ENCODE data around the gene CRAMP1.

The CRAMP1 gene

DNA sequence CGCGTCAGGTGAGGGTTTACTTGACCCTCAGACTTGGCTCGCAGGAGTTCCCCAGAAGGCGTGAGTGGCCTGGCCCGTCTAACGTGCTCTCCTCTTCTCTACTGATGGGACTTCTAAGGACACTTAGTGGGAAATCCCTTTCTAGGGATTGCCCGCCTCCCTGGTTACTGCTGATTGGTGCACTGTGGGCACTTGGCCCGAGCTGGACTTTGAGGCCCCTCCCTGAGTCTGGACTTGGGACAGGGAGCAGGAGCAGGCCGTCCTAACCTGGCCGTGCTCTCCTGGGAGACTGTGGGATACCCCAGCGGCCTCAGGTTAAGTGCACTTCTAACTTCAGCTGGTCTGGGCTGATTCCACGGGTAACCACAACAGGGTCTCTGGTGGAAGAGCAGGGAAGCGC, 15.0 kb upstream of the CRAMP1 start:
- no peak for DNase-seq

DNA sequence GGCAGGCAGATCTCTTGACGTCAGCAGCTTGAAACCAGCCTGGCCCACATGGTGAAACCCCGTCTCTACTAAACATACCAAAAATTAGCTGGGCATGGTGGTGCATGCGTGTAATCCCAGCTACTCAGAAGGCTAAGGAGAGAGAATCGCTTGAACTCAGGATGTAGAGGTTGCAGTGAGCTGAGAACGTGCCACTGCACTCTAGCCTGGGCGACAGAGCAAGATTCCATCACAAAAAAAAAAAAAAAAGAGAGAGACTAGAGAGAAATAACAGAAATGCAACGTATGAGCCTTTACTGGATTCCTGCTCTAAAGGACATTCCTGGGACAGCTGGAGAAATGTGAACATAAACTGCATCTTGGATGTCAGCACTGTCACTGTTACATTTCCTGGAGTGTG, 11.1 kb upstream of the CRAMP1 start:
- no peak for DNase-seq

DNA sequence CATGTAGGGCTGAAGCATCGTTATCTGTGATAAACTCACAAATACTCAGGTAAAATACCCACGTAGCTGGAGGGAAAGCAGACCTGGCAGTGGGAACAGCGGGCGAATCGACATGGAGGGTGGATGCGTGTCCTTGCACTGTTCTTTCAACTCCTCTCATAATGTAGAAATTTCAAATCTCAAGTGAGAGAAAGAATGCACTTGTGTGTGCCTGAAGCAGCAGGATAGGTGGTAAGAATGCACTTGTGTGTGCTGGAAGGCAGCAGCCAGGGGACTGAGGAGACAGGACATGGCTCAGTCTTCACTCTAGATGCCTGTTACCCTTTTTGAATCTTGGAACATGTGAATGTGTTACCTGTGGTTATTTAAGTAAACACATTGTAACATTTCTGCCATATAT, 10.7 kb upstream of the CRAMP1 start:
- DNase-seq, result no peak

DNA sequence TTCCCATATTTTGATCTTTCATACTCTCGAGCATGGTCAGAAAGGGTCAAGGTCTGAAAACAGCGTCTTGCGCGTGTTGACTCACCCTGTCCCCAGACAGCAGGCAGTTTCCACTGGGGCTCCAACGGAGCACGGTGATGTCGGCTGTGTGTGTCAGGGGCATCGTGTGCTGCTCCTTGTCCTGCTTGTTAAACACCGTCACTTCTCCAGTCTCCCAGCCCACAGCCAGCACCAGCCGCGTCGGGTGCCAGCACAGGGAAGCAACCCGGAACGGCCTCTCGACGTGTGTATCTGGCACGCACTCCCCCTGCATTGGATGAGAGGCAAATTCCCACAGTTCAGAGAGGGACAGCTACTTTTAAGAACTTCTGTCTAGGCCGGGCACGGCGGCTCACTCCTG, 9.9 kb upstream of the CRAMP1 start:
- no peak for DNase-seq

DNA sequence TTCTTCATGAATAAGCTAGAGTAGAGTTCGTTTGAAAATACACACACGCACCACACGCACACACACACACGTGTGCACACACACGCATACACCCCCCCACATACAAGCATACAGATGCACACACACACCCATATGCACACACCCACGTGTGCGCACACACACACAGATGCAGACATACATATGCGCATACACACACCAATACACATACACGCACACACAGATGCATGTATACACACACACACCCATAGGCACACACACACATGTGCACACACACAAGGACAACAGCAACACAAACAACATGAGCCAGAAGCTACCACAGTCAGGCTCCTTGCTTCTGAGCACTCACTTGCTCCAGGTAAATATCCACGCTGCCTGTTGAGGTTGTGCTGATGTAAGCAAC, 5.4 kb upstream of the CRAMP1 start:
- no peak for DNase-seq

DNA sequence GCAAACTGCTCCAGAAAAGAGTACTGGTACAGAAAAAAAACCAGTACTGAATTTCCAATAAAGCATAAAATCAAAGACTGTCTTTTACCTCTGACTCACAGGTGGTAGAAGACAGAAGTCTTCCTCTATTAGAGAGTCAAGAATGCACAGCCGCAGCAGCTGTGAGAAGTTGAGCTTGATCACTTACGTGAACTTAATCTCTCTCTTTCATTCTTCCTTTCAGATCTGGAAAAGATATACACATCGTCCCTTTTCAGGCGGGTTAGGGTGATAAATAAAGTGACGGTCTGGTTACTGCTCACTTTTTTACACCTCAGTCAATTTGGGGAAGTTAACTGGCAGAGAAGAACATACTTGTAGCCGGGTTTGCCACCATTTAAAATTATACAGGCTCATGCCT, 4.2 kb upstream of the CRAMP1 start:
- no peak for DNase-seq

DNA sequence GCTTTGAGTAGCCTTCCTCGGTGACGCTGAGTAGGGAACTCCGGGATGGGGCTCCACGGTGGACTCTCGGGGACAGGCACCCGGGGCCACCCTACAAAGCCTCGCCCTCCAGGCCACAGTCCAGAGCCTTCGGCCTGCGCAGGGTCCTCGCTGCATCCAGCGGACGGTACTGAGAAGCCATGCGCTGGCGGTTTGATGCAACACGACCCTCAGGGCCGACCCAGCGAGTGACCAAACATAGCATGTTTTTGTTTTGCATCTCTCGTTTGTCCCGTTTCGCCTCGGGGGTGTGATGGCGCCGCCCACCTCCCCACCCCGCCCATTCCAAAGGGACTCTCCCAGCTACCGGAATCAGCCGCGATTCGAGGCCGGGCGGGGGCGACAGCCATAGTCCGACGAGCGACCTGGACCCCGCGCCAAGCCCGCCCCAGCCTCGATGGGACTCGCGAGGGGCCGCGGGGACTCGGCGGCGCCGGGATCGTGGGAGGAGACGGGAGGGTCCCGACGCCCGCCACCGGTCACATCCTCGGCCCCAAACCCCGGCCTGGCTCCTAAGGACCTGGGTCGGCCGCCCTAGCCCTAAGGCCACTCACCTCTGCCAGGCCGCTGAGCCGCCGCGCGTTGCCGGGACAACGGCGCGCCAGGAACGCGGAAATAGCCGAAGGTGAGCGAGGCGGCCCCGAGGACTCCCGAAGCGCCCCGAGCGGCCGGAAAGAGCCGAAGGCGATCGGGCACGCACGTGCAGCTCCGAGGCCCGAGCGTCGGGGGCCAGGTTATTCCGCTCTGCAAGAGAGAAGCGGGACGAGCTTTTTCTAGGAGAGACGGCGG, 1.9 kb upstream of the CRAMP1 start:
- peak; percentile 94 for DNase-seq

DNA sequence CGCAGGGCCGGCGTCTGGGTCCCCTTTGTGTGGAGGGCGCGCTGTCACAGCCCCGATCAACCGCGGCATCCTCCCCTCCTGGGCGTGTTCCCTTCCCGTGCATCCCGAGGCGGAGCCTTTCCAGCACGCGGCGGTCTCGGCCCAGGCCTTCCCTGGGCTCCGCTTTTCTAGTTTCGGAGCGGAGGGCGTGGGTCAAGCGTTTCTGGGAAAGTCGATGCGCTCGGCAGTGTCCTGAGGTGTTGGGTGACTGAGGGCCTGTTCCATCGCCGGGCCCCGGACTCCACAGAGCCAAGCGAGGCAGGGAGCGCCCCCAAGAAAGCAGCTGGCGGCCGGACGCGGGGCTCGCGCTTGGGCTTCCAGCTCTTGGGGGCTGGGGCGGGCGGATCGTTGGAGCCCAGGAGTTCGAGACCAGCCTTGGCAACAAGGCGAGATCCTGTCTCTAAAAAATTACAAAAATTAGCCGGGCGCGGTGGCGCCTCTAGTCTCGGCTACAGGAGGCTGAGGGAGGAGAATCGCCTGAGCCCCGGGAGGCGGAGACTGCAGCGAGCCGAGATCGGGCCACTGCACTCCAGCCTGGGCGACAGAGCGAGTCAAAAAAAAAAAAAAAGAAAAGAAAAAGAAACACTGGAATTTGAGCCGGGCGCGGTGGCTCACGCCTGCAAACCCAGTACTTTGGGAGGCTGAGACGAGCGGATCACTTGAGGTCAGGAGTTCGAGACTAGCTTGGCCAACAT, 1.1 kb upstream of the CRAMP1 start:
- DNase-seq, result no peak

DNA sequence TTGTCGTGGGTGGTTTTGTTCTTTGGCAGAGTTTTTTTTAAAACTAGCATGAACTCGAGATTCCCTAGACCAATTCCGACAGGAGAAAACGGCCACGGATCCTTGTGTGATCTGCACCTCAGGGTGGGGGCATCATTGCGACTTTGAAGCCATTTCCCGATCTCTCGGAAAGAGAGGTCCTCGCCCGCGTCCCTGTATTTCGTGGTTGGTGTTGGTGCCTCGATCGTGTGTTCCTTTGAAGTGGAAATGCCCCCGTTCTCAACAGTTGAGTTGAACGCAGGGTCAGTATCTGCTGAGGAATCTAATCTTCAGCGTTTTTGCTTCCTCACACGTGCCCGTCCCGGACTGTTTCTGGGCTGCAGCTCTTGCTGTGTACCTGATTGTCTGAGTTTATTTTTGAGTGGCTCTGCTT, 1.1 kb downstream of the CRAMP1 start:
- DNase-seq, result peak; percentile 14

DNA sequence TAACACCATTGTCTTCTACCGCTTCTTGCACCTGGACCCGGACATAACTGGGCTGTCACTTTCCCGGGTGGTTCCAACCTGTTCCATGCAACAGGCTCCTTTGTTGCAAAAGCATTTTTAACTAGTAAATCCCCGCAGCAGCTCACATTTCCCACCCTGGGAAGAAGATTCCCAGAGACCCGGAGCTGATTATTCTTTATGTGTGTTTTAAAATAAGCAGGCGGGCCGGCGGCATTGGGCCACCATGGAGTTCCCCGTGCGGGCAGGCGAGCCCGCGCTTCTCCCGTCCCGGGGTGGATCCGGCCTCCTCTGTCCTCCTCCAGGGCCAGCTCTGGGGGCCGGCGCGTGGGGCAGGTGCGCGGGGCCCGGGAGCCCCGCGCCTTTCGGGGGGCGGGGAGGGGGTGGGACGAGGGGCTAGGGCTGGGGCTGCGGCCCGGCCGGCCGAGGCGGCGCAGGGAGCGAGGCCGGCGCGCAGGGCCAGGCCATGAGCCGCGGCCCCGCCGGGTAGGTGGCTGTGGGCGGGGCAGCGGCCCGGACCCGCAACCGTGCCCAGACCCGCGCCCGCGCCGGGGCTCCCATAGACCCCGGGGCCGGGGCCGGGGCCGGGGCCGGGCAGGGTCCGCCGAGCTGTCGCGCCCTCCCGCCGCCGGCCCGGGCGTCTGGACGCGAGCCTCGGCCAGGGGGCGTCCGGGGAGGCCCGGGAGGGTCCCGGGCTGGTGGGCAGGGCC, 1.7 kb downstream of the CRAMP1 start:
- DNase-seq, result peak; percentile 30

DNA sequence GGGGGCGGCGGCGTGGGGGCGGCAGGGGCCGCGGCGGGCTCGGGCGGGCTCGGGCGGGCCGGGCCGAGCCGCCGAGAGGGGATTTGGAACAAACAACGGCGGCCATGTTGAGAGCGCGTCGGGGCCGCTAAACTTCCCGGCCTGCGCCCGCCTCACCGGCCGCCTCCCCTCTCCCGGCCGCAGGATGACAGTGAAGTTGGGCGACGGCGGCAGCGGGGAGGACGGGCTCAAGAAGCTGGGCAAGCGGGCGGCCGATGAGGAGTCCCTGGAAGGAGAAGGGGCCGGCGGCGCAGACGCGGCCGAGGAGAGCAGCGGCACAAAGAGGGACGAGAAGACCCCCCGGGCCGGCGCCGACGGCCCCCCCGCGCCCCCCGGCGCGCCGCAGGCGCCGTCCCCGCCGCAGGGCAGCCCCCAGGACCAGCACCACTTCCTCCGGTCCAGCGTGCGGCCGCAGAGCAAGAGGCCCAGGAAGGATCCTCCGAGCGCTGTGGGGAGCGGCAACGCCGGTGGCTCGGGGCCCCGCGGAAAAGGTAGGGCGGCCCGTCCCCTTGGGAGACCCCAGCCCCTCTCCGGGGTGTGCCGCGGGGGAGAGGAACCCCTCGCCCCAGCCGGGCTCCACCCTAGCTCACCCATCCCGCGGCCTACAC, 2.4 kb downstream of the CRAMP1 start:
- peak; percentile 23 for DNase-seq

DNA sequence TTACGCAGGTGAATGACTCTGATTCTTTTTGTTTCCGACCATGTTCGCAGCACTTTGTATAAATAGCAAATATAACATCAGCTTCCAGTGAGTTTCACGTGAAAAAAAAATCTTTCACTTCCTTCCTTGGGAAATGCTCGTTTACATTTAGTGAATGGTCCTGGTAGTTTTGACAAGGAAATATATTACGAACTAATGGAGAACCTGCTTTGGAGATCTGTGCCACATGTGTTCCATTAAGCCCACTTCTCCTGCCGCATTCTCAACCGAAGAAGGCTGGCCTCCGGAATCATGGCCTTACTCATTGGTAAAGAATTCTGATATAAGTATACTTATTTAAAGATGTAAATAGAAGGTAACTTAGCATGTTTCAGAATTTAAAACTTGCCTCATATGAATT, 3.6 kb downstream of the CRAMP1 start:
- no peak for DNase-seq

DNA sequence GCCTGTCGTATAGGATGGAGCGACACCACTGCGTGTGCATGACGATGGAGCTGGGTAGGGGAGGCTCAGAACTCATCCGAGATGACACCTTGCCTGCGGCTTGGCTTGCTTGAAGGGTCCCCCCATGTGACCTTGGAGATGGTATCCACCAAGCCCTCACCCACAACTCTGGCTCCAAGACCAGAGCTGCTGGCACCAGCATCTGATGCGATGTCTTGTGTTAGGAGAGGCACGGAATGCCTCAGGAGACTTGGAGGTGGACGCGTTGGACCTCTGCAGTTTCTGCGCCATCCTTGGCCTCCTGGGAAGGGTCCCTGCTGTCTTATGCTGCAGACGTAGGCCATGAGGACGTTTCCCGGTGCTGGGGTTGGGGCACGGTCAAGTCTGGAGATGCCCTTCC, 7.8 kb downstream of the CRAMP1 start:
- no peak for DNase-seq

DNA sequence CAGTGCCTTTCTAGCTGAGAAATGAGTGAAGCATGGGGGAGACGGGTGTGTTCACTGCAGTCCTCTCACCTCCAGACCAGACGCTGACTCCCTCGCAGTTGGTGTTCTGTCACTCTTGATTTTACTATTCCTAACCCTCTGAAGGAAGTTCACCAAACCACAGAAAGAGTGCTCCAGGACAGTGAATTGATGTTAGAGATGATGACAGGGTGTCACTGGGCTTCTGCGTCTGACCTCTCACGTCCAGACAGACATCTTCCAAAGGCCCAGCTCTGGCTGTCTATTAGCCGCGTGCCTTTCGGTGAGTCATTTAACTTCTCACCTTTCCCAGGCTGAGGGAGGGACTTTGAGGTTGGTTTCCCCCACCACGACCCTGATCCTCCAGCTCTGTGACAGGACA, 8.2 kb downstream of the CRAMP1 start:
- DNase-seq, result peak; percentile 77

DNA sequence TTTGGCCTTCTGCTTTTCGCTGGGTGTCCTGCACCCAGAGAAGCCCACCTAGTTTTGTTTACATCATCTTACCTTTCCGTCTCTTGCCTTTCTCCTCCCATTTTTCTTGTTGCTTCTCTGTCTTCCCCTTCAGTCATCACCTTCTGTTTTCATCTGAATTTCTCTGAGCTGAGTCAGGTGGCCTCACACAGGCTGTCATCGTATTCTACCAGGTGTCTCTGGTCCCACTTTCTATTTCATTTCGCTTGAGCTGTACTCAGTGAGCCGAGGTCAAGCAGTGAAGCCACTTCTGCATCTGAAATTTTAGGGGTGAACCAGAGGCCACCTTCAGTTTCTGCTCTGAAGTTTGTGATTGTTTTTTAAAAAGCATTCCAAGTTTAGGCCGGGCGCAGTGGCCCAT, 9.7 kb downstream of the CRAMP1 start:
- DNase-seq, result no peak

DNA sequence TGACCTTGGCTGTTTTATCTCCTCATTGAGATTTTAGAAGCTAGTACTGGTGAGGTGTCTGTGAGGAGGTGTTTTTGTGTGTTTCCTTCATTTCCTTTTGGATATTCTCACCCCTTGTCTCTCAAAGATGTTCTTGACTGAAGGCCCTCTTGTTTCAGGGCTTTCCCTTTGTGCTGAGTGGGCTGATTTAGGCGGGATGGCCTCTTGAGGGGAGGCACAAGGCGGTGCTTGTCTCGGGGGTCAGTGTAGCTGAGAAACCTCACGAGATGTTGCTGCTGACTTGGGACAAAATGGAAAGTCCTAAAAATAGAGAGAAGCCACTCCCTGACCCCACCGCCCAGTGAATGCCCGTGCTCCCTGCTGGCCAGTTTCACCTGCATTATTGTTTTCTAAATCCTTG, 14.2 kb downstream of the CRAMP1 start:
- no peak for DNase-seq

DNA sequence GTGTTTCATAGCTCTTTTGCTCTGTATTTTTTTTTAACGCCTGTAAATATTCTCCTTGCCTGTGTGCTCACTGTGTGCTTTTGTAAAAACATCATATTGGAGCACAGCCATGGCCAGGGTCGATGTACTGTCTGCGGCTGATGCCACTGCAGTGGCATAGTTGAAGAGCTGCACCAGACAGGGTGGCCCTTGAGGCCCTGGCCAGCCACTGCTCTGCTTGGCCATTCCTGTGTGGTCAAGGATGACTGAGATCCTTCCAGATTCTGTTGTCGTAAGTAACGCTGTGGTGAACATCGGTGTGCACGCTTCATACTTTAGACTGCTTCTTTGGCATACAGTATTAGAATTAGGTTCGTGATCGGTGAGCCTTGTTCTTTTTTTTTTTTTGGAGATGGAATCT, 14.6 kb downstream of the CRAMP1 start:
- no peak for DNase-seq

DNA sequence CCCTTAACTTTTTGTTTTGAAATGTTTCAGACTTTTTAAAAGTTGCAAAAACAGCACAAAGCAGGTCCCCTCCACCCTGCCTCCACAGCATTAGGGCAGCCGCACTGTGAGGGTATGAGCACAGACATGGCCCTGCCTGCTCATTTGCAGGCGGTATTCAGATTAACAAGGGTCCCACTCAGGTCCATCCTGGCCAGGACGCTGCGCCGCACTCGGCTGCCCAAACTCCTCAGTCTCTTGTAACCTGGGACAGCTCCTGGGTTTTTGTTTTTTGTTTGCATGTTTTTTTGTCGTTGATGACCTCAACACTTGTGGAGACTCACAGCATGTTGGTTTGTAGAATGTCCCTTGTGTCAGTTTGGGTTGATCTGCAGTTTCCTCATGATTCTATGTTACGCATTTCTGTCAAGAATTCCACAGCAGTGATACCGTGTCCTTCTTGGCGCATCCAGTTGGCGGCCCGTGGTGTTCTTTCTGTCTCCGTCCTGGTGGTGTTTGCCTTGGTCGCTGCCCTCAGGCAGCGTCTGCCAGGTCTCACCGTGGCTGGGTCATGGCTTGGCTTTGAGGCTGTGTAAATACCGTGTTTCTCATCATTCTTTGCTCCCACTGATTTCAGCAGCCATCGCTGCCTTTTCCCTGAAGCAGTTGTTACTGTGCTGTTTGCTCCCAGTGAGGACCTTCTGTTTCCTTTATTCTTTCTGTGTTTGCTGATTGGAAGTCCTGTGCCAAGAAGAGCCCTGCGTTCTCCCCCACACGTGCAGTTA, 18.5 kb downstream of the CRAMP1 start:
- no peak for DNase-seq

DNA sequence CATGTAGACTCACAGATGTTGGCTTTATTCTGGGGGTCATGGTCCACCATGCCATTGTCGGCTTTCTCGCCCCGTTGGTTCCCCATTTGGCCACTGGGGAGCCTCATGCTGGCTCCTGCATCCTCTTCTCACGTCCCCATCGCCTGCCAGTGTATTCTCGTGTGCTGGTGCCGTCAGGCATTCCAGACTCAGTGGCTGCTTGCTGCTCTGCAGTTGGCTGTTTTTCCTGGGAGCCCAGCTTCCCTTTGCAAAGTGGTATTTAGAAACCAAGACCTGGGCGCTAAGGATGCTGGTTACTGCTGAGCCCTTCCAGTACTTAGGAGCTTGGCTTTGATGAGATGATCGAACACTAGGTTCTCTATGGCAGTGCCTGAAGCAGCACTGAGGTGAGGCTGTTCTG, 19.1 kb downstream of the CRAMP1 start:
- DNase-seq, result no peak

DNA sequence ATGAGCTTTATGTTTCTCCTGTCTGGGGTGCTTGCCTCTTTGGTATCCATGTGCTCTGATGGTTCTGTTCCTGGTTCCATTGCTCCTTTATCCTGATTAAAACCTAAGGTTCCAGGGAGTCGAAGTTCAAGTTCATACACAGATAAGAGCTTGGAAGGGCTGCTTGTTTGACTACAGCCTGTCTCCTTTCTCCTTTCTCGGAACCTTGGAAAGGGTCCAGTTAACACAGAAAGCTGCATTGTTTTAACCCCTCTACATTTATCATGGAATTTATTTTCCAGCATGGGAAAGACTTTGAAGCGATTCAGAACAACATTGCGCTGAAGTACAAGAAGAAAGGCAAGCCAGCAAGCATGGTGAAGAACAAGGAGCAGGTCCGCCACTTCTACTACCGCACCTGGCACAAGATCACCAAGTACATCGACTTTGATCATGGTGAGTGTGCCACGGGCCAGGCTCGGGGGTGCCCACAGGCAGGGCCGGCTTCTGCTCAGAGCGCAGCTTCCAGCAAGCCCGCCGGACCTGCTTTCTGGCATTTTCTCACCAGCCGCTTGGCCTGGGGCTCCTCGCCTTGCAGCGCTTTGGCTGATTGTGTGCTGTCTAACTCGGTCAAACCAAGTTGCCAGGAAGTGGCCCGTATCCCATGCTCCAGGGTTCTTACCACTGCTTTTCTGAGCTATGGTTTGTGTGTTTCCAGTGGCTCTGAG, 19.9 kb downstream of the CRAMP1 start:
- DNase-seq, result no peak

DNA sequence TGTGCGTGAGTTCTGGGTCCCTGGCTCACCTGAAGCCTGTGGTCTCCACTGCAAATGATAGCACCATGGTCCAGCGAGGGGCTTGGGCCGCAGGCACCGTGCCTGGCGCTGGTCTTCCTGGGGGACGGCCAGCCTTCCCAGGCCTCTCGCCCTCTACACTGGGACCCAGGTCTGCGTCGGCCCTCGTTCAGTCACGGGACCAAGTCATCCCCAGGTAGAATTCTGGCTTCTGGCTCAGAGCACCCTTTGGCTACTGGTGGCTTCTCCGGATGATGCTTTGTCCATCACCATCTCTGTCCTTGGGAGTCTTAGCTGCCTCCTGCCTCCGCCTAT, 20.4 kb downstream of the CRAMP1 start:
- DNase-seq, result no peak

DNA sequence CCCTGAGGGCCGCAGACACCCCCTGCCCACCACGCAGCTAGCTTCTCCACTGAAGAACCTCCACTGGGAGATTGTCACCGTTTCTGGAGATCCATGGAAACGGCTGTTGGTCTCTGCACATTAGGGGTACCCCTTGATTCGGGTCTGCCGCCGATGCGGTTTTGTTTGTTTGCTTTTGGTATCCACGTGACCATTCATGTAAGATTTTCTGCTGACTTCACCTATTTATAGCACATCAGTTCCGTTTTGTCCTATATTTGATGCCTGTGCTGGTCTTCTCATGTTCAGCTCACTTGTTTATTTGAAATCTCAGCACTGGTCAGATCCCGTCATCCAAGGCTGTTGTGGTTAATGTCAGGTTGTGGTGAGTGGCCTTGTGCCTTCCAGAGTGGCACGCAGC, 21.1 kb downstream of the CRAMP1 start:
- no peak for DNase-seq
